Ascending aorta (tissue), 2 donors: ENCODE data around the gene HES3. TPM values are rescaled to one million over a fixed set of nuclear protein-coding genes. Genes with fewer than 3 reads are reported as not detected.

ENCODE experiments used
- DNase-seq, 2 donors: peaks; one replicate each; pipeline ENCODE4 v3.0.0-alpha.2; 2019; ENCODE audit warnings: low spot score in 2 of 2
- H3K27ac ChIP-seq, 2 donors: fragments of 200-600 bp; sonication (generic); one replicate each; pipeline ENCODE4 v1.5.1; 2016 to 2017; ENCODE audit warnings: mild to moderate bottlenecking in 1 of 2
- H3K27me3 ChIP-seq: fragments of 200-600 bp; sonication (generic); one replicate; pipeline ENCODE4 v1.5.1; 2017
- H3K36me3 ChIP-seq, 2 donors: fragments of 200-600 bp; sonication (generic); one replicate each; pipeline ENCODE4 v1.5.1; 2016
- H3K4me1 ChIP-seq, 2 donors: fragments of 200-600 bp; sonication (generic); one replicate each; pipeline ENCODE4 v1.5.1; 2016 to 2017; ENCODE audit warnings: mild to moderate bottlenecking in 1 of 2
- H3K4me3 ChIP-seq, 2 donors: fragments of 200-600 bp; sonication (generic); one replicate each; pipeline ENCODE4 v1.5.1; 2016 to 2017; ENCODE audit warnings: mild to moderate bottlenecking in 1 of 2
- H3K9me3 ChIP-seq, 2 donors: fragments of 200-600 bp; sonication (generic); one replicate each; pipeline ENCODE4 v1.5.1; 2016
- intact Hi-C: fragments of 100-400 bp; cut with DNase I; formaldehyde crosslinking; loops from one replicate; pipeline ENCODE4 v1.15.1; 2023
- total RNA-seq: library from RNA; depleted of rRNA; stranded (reverse); fragments of >200 nt; gene quantifications from one replicate; pipeline ENCODE4 v1.1.0, GENCODE V29; 2016
- TF ChIP-seq, protein P1 (sequence below), 3 experiments: fragments of 200-600 bp in 2 of 3; fragments of 450-650 bp in 1 of 3; sonication (generic) in 2 of 3; IDR thresholded peaks; one replicate each; pipeline ENCODE4 v1.5.1; 2016 to 2019; ENCODE audit warnings: antibody characterized with exemption in 3 of 3, mild to moderate bottlenecking in 1 of 3, moderate library complexity in 1 of 3

Gene HES3
- total RNA-seq: not detected

DNA sequence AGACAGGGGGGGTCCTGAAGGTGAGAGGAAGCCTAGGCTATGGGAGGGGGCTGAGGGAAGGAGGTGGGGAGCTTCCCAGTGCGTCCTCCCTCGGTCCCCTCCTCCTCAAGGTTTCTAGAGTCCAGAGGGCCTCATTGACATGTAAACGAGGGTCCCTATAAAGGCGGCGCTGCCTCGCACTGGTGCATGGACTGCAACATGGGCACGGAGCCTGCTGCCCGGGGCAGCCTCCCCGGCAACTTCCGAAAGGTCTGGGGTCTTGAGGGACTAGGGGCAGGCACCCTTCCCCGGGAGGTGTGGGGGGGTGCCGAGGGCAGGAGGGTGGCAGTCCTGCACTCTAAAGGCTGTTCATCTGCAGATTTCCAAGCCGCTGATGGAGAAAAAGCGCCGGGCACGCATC is at the start of gene HES3:
Gene HES3, plus strand, starts transcription at position 187 of the 400 bp plus-strand sequence. Its CDS starts 187 bp downstream, at position 374.
- intact Hi-C loops: no loop called here
- peaks cover 2 to 12% of the 10 kb centered on the region in 2 donors for H3K4me1 ChIP-seq
- DNase-seq: no peak
- no peaks in the 10 kb centered on the region for H3K9me3 ChIP-seq
- peaks cover 45% of the 10 kb centered on the region for H3K27me3 ChIP-seq
- H3K27ac ChIP-seq: no peak within 1 kb of the TSS
- TF ChIP-seq, protein P1, sequence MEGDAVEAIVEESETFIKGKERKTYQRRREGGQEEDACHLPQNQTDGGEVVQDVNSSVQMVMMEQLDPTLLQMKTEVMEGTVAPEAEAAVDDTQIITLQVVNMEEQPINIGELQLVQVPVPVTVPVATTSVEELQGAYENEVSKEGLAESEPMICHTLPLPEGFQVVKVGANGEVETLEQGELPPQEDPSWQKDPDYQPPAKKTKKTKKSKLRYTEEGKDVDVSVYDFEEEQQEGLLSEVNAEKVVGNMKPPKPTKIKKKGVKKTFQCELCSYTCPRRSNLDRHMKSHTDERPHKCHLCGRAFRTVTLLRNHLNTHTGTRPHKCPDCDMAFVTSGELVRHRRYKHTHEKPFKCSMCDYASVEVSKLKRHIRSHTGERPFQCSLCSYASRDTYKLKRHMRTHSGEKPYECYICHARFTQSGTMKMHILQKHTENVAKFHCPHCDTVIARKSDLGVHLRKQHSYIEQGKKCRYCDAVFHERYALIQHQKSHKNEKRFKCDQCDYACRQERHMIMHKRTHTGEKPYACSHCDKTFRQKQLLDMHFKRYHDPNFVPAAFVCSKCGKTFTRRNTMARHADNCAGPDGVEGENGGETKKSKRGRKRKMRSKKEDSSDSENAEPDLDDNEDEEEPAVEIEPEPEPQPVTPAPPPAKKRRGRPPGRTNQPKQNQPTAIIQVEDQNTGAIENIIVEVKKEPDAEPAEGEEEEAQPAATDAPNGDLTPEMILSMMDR (IDR thresholded peaks at IDR 0.05): no peak
- H3K4me3 ChIP-seq: no peak within 1 kb of the TSS
- H3K36me3 ChIP-seq: no peaks in the 10 kb centered on the region

GRCh38 chr1:6197746-6198427 is 46.1 kb upstream of the HES3 start:
- TF ChIP-seq, protein P1 (IDR thresholded peaks at IDR 0.05): no peak
- Histone ChIP-seq H3K27ac (peak overlapping the region in 1 of 2 donors; percentile 1), H3K9me3 (no peaks in the 10 kb centered on the region), H3K27me3 (no peaks in the 10 kb centered on the region), H3K36me3 (peaks cover 31 to 43% of the 10 kb centered on the region in 2 donors), H3K4me3 (peak overlapping the region; percentile 77 to 86), H3K4me1 (peaks cover 15 to 26% of the 10 kb centered on the region in 2 donors)
- no peak for DNase-seq
- intact Hi-C loops: loop anchor here (5.0 kb wide), 1 partner anchor 206 kb away; the partner anchor contains the start of gene NPHP4

DNA sequence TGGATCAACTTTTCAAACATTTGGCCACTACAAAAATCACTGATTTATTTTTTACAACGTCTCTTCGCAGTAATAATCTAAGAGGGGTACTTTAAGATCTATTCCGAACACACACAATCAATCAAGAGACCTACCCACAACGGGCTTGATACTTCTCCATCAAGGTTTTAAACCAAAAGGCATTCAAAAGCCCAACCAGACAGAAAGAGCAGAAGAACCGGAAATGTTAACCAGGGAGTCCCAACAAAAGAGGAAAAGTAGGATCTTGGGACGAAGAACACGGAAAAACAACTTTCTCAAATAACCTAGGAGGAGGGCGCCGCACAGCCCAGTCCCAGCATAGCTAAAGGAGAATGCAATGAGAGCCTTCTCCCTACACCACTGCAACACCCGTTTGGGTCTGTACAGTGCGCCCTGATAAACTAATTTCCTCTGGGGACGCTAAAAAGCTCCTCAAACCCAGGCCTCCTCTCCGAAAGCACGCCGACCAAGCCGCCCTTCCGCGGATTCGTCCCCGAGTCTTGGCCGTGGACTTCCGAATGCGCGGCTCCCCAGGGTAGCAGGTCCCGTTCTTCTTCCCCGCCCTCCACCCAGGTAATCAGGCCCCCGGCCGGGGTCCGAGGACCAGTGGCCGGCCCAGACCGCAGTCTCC is 45.2 kb upstream of the HES3 start:
- no peaks in the 10 kb centered on the region for H3K9me3 ChIP-seq
- H3K27ac ChIP-seq: peak overlapping the region; percentile 79 to 82
- no peak for DNase-seq
- TF ChIP-seq, protein P1 (IDR thresholded peaks at IDR 0.05): no peak
- H3K4me3 ChIP-seq: peak overlapping the region; percentile 77 to 86
- H3K4me1 ChIP-seq: peaks cover 15 to 26% of the 10 kb centered on the region in 2 donors
- no peaks in the 10 kb centered on the region for H3K27me3 ChIP-seq
- peaks cover 23 to 34% of the 10 kb centered on the region in 2 donors for H3K36me3 ChIP-seq
- intact Hi-C loops: loop anchor here (1.0 to 5.0 kb wide), 2 partner anchors 38 to 206 kb away; partner anchors contain the start of gene NPHP4

DNA sequence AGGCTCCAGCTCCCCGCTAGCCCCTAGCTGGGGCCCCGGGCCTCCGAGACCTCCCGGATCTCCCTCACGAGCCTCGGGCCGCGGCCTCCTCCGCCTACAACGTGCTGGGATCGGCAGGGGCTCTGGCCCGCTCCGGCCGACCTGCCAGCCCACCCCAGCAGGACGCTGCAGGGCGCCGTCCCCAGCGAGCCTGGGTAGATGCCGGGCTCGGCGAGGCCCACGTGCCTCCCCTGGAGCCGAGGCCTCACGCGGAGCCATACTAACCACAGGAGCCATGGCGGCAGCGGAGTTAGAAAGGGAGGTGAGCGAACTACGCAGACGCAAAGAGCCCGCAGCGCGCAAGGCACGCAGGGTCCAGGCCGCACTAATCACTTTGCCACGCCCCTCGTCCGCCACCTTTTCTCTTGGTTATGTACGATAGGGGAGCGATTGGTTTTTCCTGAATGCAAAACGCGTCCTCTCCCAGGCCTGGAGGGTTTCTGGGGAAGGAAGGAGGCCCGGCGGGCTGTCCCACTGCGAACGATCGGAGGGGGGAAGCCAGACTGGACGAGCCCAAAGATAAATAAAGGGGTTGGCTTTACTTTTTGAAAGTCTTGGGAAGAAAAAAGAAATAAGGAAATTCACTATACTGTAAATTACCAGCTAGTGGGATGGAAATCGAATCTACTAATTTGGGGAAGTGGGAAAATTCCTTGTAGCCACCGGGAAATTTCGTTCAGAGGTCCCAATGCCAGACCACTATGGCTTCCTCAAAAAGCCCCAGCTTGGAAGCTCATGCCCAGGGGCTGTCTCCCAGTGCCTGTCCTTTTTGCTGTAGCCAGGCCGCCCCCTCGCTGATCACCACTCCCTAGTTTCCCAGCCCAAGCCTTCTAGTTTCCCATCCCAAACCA is 44.4 kb upstream of the HES3 start, which contains the start of gene RPL22:
Gene RPL22, minus strand, starts transcription at position 298 of the 890 bp plus-strand sequence. Its CDS starts 22 bp downstream, at position 276.
- TF ChIP-seq, protein P1 (IDR thresholded peaks at IDR 0.05): no peak
- Histone ChIP-seq H3K27me3 (no peaks in the 10 kb centered on the region), H3K4me3 (peak within 1 kb of the TSS; percentile 77 to 86), H3K4me1 (peaks cover 15 to 26% of the 10 kb centered on the region in 2 donors), H3K36me3 (peaks cover 15 to 27% of the 10 kb centered on the region in 2 donors), H3K9me3 (no peaks in the 10 kb centered on the region), H3K27ac (peak within 1 kb of the TSS; percentile 79 to 82)
- DNase-seq: peak; percentile 91 to 99
- intact Hi-C loops: loop anchor here (1.0 to 5.0 kb wide), 2 partner anchors 37 to 207 kb away; partner anchors contain the start of gene NPHP4

DNA sequence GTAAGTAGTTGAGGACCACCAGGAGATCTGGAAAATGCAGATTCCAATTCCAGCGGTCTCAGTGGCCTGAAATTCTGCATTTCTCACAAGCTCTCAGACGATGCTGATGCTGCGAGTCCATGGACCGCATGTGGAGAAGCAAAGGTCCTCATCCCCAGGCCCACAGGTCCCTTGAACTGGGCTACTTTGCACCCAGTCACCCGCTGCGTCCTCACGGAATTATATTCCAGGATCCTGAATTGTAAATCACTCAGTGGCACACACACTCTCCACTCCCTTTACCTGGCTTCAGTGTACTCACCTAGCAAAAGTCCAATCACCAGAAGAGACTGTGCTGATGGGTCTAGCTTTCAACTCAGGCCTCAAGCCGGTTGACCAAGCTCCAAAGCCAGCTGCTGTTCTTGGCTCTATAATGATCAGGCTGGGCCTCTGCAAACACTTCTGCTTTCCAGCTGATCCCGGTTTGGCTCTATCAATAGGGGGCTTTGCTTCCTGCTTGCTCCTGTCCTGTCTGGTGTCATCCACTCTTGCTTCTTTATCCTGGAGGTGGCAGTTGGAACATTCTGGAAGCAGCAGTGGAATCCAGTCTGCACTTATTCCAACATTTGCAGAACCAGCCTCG is 43.7 kb upstream of the HES3 start:
- no peaks in the 10 kb centered on the region for H3K27me3 ChIP-seq
- no peaks in the 10 kb centered on the region for H3K9me3 ChIP-seq
- TF ChIP-seq, protein P1 (IDR thresholded peaks at IDR 0.05): no peak
- intact Hi-C loops: no loop called here
- H3K36me3 ChIP-seq: peaks cover 7 to 19% of the 10 kb centered on the region in 2 donors
- peaks cover 15 to 26% of the 10 kb centered on the region in 2 donors for H3K4me1 ChIP-seq
- peak overlapping the region; percentile 77 to 86 for H3K4me3 ChIP-seq
- peak overlapping the region; percentile 79 to 82 for H3K27ac ChIP-seq
- DNase-seq: no peak
